Sciatic nerve (tissue), 2 donors: ENCODE results near the gene TASL. TPM values are rescaled to one million over a fixed set of nuclear protein-coding genes. Genes with fewer than 3 reads are reported as not detected.
"Not testable (repeated sequence)": the region's sequence is repeated elsewhere in the genome, so short reads cannot be mapped to it uniquely, and the experiment has no call there.

Experiments used
- ATAC-seq: fragments of 200-7000 bp; cut with Tn5 transposase; one replicate; pipeline ENCODE4 v1.9.1; 2020; ENCODE audit warnings: mild to moderate bottlenecking, moderate library complexity
- DNase-seq: peaks from one replicate; pipeline ENCODE4 v3.0.0-alpha.2; 2020; ENCODE audit warnings: low spot score
- intact Hi-C: fragments of 100-400 bp; cut with DNase I; formaldehyde crosslinking; loops from one replicate; pipeline ENCODE4 v1.14.2; 2022
- total RNA-seq: library from RNA; stranded (reverse); fragmentation: NEBNext Ultra II Directional; extraction: Animal tissue kit (Norgen Biotek cat#: 25700); gene quantifications from one replicate; pipeline ENCODE4 v1.2.1, GENCODE V29; 2021
- donor health status: DM: no; HTN: no; CAD: no.
- donor health status: DM: no; HTN: no; CAD: no.

Gene TASL, protein sequence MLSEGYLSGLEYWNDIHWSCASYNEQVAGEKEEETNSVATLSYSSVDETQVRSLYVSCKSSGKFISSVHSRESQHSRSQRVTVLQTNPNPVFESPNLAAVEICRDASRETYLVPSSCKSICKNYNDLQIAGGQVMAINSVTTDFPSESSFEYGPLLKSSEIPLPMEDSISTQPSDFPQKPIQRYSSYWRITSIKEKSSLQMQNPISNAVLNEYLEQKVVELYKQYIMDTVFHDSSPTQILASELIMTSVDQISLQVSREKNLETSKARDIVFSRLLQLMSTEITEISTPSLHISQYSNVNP
- total RNA-seq: 5.3 TPM

- no peak for DNase-seq
- intact Hi-C loops: no loop called here
- ATAC-seq: peak; percentile 39
These were observed at the start of gene TASL for GRCh38 chrX:30577362-30577991. TASL (minus strand) TSS chrX:30577766; CDS start chrX:30560355, 17,411 bp downstream.

- intact Hi-C loops: no loop called here
- ATAC-seq (no peak), DNase-seq (no peak)
These were observed 48.8 kb upstream of the TASL start for GRCh38 chrX:30626402-30626801.

- DNase-seq (no peak), ATAC-seq (no peak)
- intact Hi-C loops: no loop called here
These were observed 44.8 kb upstream of the TASL start for GRCh38 chrX:30622361-30622760.

DNA sequence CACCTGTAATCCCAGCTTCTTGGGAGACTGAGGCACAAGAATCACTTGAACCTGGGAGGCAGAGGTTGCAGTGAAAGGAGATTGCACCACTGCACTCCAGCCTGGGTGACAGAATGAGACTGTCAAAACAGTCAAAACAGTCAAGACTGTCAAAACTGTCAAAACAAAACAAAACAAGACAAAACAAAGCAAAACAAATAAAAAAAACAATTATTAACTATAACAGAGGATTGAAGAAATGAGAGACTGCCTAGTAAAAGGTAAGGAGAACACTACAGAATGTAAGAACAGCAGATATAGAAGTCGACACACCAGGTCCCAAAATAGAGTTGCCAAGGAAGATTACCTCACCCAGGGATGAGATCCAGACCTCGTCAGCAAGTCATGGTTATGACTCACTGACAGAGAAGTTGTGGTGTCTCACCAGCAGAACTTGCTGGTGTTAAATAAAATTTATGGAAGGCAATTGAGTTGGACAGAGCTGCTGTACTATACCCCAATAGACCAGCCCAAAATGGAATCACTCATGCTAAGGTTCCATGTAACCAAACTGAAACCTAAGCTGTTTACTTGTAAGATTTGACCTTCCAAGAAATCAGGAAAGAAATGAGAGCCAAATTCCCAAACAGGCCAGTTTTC, 43.5 kb upstream of the TASL start:
- intact Hi-C loops: no loop called here
- DNase-seq: no peak
- peak; percentile 92 for ATAC-seq

DNA sequence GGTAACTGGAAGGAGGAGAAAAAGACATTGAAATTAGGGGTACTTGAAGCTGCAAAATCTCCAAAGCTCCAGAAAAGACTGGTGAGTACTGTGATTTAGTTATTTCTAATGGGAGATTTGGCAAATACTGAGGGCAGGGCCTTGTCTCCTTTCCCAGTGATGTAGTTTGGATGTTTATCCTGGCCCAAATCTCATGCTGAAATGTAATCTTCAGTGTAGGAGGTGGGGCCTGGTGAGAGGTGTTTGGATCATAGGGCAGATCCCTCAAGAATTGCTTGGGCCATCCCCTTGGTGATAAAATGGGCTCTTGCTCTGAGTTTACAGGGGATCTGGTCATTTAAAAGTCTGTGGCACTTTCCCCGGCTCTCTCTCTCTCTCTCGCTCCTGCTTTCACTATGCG, 42.6 kb upstream of the TASL start:
- intact Hi-C loops: no loop called here
- ATAC-seq (peak; percentile 72), DNase-seq (no peak)

DNA sequence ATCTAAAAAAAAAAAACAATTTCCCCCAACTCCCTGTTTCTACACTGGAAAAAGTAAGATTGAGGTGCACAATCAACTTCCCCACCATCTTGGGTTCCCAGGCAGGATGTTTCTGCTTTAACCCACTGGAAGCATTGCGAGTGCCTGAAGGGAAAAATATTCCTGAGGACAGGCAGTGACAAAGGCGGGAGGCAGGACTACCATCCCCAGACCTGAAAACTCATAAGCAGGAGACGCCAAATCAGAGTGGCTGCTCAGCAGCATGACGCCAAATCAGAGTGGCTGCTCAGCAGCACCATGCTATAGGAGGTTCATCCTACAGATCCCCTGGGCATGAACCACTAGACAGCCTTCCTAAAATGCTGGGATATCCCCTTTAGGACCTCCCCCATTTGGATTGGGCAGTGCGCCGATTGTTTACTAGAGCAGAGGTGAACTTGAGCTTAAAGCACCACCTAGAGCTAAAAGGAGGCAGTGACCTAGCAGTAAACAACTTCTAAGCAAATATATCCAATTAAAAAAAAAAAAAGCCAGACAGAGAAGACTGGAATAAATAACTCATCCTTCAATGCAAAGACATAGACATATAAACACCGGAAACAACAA, 40.7 kb upstream of the TASL start:
- intact Hi-C loops: no loop called here
- ATAC-seq (no peak), DNase-seq (no peak)

GRCh38 chrX:30615229-30615628, 37.7 kb upstream of the TASL start:
- no peak for DNase-seq
- intact Hi-C loops: no loop called here
- ATAC-seq: no peak

DNA sequence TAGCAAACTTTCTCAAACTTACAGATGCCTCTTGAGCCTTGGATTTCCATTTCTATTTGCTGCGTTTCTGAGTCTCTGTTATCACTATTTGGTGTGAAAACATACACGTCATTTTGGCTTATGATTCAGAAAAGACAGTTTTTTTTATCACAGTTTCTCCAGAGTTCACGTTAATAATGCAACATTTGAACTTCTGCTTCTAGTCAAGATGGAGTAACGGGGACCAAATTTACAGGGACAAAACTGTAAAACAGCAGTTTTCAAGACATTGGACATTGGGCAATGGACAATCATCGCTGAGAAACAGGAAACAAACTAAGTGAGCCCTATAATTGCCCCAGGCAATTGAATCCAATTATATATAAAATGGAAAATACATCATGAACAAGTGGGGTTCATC, 36.2 kb upstream of the TASL start:
- ATAC-seq: no peak
- intact Hi-C loops: no loop called here

GRCh38 chrX:30612250-30612655, 34.7 kb upstream of the TASL start:
- ATAC-seq (no peak), DNase-seq (no peak)
- intact Hi-C loops: no loop called here

More for the DNA sequence above, 36.2 kb upstream of the TASL start:
- DNase-seq: no peak

- intact Hi-C loops: no loop called here
- DNase-seq: no peak
- ATAC-seq: no peak
These were observed 32.5 kb upstream of the TASL start for GRCh38 chrX:30610026-30610425.

DNA sequence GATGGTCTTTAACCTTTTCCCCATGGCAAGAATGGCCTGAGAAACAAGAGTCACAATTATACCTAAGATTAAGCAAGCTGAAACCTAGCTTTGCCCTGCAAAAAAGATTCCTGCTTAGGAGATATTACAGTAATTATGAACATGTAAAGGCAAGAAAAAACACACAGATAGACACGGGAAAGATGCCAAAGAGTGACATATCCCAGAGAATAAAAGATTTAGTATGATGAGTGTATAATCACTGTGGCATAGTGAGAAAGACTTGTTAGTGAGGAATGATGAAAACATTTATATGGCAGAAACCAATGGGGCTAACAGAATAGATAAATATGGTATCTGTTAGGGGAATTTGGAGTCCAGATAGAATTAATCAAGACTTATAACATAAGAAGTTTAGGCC, 29.6 kb upstream of the TASL start:
- intact Hi-C loops: no loop called here
- ATAC-seq (no peak), DNase-seq (no peak)

DNA sequence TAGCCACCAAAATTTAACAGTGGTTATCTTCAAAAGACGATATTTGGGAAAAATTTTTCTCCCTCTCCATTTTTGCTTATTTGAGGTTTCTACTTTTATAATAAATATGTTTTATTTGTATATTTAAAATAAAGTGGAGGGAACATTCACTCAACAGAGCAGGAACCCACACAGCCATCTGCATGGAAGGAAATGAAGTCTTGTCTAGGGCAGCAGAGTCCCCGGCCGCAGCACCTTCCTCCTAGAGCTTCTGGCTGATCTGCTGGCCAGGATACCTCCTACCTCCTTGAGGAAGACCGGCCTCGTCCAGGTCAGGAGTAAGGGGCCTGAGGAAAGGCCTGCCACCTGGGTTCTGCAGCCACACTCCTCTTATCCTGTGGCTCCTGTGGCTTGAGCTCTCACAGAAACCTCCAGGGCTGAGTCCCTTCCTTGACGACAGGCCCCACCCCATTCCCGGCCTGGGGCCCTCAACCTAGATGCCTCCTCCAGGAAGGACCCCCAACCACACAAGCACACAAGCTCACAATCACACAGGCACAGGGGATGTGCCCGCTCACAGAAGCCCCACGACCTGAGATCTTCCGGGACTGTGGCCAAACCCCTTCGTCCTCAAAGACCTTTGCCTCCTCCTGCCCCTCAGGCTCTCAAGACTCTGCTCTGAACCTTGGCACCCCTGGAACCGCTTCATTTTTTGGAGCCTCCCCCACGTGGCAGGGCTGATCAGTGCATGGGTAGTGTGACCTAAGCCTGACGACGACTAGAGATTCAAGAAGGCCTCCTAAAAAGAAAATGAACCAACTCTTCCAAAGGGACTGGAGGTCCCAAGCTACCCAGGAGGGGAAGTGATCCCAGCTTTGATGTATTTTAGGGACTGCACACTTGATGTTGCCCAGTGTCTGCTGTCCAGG, 23.0 kb upstream of the TASL start:
- DNase-seq, intact Hi-C loops, ATAC-seq: not testable (repeated sequence)

- intact Hi-C loops: no loop called here
- ATAC-seq (peak; percentile 34), DNase-seq (no peak)
These were observed 19.8 kb upstream of the TASL start for GRCh38 chrX:30597216-30598012.

DNA sequence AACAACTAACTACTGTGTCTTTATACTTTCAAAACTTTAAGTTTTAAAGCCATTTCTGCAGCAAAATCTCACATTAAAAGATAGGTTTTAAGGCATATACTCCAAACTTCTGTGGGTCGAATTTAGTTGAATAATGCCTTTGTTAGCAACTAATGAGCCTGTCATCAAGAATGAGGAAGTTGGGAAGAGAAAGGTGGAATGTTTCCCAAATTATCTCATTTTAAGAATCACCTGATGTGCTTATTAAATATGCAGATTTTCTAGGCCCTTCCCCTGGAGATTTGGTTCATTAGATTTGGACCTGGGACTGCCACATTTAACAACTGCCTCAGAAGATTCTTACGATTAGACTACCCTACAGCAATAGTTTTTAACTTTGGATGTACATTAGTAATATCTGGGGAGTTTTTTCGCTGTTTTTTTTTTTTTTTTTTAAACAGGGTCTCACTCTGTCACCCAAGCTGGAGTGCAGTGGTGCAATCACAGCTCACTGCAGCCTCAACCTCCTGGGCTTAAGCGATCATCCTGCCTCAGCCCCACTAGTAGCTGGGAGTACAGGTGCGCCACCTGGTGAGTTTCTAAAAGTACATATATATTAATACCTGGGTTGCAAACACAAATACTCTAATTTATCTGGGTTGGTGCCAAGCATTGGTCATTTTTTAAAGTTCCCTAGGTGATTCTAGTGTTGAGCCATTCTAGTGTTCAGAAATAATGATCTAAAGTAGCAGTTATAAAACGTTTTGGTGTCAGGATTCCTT, 16.1 kb upstream of the TASL start:
- DNase-seq (no peak), ATAC-seq (no peak)
- intact Hi-C loops: no loop called here

- DNase-seq (no peak), ATAC-seq (no peak)
- intact Hi-C loops: no loop called here
These were observed 15.3 kb upstream of the TASL start for GRCh38 chrX:30592831-30593230.

DNA sequence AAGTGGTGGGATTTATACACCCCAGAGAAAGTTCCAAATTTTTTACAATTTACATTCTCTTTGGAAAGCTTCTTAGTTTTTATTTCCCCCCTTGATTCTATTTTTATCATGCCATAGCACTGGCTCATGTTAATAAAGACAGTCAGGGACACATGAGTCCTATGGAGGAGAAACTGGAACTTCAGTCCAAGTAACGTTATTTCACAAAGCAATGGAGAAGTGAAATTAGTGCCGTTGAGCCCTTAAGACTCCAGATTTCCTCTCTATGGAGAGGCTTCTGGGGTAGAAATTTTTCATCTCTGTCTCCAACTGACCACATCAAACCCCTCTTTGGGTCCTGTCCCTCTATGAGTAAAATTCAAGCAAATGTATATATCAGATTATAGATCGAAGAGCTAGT, 12.8 kb upstream of the TASL start:
- no peak for DNase-seq
- peak; percentile 49 for ATAC-seq
- intact Hi-C loops: no loop called here

DNA sequence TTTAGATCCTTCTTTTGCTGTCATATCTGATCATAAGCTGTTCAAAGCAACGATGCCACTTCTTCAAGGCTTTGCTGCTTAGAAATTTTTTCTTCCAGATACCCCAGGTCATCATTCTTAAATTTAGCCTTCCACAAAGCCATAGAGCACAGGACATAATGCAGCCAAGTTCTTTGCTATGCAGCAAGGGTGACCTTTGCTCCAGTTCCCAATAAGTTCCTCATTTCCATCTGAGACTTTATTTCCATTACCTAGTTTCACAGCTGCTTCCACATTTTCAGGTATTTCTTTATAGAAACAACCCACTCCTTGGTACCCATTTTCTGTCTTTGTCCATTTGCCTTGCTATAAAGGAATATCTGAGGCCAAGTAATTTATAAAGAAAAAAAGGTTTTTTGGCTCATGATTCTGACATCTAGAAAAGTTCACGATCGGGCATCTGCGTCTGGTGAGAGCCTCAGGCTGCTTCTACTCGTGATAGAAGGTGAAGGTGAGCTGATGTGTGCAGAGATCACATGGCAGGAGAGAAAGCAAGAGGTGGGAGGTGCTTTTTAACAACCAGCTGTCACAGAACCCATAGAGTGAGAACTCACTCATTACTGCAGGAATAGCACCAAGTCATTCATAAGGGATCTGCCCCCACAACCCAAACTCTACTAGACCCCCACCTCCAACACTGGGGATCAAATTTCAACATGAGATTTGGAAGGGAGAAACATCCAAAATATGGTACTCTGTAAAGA, 11.8 kb upstream of the TASL start:
- ATAC-seq: peak; percentile 55

More for the DNA sequence above, 11.8 kb upstream of the TASL start:
- no peak for DNase-seq
- intact Hi-C loops: no loop called here
